Activated CD4-positive, alpha-beta T cell treated with anti-CD3 and anti-CD28 coated beads, Interleukin-2, amount 50 U/mL, for 1 hour (primary cell): ENCODE data around the gene IFT80.

Source experiments
- DNase-seq: peaks from one replicate; pipeline ENCODE4 v3.0.0-alpha.2; 2020

Gene IFT80

DNA sequence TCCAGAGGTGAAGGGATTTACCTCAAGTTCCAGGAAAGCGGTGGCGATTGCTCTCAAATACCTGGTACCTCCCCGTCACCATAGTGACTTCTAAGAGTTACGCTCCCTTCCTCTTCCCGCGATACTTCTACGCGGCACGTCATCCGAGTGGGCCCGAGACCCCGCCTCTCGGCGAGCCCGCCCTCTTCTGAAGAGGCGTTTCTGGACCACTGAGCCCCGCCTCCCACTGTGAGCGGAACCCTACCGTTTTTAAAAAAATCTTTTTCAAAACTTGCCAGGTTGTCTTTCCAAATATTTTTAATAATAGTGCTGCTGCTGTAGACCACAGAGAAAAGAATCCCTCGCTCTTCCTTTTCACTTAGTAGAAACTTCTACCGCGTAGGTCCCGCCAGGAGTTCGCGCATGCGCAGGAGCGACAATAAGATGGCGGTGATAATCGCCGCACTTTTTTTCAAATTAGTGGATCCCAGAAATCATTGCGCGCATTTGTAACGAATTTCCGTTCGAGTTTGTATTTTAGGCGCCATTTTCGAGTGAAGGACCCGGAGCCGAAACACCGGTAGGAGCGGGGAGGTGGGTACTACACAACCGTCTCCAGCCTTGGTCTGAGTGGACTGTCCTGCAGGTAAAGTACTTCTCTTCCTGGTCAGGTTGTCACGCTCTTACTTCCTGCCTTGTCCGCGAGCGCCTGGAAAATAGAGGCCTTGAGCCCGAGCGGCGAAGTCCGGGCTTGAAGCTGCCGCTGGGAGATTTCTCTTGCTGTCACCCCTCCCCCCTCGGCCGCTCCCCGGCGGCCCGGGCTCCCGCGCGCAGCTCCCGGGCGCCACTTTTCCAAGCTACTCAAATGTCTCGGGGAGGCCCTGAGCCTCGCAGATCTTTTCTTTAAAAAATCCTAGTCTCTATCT lies at the start of gene IFT80, which contains the start of gene SMC4:
Gene IFT80, minus strand, starts transcription at position 101 of the 905 bp plus-strand sequence. CDS start 14,625 bp downstream, outside the sequence.
Gene SMC4, plus strand, starts transcription at position 526 of the 905 bp plus-strand sequence. CDS start 1,177 bp downstream, outside the sequence.
- DNase-seq, result peak; percentile 95

DNA sequence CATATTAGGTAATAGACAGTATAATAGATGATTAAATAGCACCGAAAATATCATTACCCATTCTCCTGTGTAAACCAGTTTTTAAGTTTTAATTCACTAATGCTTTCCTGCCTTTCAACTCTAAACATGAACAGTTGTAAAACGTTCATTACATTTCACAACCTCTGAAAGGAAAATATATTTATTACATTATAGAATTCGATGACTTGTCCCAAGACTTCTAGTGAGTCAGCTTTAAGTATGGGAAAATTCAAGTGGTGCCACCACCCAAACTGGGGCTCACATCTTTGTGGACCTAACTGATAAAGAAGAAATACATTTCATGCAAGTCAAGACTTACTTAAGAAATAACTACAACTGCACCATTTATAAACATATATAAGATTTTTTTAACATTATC lies 48.5 kb upstream of the IFT80 start:
- no peak for DNase-seq

DNA sequence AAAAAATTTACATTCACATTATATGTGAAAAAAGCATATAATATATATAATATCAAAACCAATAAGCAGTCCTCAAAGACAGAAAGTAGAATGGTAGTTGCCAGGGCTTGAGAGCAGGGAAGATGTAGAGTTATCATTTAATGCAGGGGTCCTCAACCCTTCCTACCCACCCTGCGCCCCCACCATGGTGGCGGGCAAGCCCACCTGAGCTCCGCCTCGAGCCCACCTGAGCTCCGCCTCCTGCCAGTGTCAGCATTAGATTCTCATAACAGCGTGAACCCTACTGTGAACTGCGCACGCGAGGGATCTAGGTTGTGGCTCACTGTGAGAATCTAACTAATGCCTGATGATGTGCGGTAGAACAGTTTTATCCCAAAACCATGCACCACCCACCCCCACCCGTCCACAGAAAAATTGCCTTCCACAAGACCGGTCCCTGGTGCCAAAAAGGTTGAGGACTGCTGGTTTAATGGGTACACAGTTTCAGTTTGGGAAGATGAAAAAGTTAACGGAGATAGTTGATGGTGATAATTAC lies 47.6 kb upstream of the IFT80 start:
- DNase-seq, result no peak

DNA sequence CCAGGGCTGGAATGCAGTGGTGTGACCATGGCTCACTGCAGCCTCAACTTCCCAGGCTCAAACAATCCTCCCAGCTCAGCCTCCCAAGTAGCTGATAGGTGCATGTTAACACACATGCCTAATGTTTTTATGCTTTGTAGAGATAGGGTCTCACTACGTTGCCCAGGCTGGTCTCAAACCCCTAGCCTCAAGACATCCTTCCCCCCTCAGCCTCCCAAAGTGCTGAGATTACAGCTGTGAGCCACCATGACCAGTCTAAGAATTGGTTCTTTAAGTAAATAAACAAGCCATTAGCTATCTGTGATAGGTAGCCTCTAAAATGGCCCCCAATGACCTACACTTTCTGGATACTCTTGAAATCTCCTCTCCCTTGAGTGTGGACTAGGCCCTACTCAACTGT lies 46.8 kb upstream of the IFT80 start:
- no peak for DNase-seq

DNA sequence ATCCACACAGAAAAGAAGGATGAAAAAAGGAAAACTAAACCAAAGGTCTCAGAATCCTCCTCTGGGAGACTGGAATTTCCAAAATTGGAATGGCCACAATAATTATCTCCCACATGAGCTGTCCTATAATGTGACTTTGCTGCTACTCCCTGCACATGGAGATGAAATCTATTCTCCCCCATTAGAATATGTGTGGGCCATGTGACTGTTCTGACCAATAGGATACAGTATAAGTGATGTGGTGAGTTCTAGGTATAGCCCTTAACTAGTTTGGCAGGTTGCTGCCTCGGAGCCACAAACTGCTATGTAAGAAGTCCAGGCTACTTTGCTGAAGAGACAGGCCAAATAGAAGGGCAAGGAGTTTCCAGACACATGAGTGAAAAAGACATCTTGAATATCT lies 45.4 kb upstream of the IFT80 start:
- DNase-seq, result no peak

DNA sequence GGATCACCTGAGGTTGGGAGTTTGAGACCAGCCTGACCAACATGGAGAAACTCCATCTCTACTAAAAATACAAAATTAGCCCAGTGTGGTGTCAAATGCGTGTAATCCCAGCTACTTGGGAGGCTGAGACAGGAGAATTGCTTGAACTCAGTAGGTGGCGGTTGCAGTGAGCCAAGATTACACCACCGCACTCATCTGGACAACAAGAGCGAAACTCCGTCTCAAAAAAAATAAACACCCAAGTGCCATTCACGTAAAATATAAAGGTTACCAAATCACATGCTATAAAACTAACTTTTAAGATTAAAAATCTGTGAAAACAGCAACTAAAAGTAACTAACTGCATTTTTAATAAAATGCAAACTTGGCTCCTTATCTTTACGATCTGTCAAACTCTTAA lies 41.7 kb upstream of the IFT80 start:
- no peak for DNase-seq

DNA sequence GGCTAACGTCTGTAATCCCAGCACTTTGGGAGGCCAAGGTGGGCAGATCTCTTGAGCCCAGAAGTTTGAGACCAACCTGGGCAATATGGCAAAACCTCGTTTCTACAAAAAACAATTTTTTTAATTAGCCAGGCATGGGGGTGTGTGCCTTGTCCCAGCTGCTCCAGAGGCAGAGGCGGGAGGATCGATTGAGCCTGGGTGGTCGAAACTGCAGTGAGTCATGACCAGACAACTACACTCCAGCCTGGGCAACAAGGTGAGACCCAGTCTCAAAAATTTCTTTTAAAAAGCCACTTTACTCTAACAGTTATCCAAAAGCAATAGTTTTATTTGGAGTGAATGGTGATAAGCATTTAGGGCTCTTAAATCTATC lies 38.0 kb upstream of the IFT80 start:
- no peak for DNase-seq

DNA sequence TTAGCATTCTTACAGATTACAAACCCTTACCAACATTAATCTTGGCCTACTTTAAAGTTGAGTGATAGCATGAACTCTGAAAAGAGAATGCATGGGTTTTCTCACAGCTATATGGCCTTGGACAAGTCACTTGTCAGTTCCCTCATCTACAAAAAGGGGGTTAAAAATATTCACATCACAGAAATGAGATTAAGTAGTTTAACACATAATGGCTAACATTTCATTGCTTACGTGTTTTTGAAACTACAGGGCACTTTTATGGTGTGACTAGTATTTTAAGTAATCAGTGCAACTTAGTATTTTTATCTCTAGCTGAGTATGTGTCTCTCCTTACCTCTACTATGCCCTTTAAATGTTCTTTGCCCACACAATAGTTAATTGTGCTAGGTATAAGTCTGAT lies 36.7 kb upstream of the IFT80 start:
- no peak for DNase-seq

DNA sequence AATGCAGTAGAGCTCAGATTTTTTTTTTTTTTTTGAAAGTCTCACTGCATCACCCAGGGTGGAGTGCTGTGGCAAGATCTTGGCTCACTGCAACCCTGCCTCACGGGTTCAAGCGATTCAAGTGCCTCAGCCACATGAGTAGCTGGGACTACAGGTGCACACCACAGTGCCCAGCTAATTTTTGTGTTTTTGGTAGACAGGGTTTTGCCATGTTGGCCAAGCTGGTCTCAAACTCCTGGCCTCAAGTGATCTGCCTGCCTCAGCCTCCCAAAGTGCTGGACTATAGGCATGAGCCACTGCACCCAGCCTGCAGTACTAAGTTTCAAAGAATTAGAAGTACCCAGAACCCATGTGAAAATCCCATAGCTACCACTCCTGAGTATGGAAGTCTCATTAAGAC lies 36.1 kb upstream of the IFT80 start:
- DNase-seq, result no peak

DNA sequence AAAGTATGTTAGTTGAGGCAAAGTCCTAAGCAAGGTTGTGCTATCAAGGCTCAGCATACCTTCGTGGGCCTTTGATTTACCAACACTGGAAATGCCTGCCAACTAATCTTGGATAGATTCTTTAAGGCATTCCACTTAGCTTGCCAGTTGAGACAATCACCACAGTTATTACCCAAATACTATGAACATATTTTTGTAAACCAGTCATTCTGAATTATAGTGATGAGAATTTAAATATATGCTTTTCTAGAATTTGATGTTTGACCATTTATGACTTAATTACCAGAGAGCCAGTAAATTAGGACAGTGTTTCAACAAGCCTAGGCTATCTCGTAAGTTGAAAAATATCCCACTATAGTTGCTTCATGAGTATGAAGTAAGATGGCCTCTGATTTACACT lies 35.0 kb upstream of the IFT80 start:
- no peak for DNase-seq

DNA sequence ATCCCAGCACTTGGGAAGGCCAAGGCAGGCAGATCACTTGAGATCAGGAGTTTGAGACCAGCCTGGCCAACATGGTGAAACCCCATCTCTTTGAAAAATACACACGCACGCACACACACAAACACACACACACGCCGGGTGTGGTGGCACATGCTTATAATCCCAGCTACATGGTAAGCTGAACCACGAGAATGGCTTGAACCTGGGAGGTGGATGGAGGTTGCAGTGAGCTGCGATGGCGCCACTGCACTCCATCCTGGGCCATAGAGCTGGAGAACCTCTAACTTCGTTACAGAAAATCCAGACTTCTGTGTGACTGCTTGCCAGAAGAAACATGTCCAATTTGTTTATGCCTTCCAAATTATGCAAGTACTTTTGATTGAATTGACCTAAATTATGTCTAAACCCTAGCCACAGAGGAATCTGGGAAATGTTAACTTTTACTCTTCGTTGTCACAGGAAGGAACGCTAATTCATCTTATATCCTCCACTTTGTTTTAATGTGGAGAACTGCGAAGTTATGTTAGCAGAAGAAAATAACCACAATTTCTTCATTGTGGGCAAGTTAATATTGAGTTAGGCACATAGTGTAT lies 28.9 kb upstream of the IFT80 start:
- DNase-seq, result no peak

DNA sequence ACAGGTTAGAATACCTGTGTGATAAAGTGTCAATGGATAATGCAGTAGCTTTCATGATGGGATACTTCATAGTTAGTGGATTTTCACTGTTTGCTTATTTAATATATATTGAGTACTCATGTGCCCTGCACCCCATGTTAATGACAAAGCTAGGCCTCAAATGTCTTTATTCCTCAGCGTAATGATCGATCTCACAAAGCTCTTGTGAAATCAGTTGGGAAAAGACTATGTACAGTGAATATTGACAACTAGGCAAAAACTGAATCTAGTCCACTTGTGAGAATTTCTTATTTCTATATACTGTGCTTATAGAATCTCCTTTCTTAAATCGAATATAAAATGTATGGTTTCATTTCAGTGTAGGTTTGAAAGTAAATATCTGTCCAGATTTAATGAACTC lies 18.3 kb upstream of the IFT80 start:
- no peak for DNase-seq

DNA sequence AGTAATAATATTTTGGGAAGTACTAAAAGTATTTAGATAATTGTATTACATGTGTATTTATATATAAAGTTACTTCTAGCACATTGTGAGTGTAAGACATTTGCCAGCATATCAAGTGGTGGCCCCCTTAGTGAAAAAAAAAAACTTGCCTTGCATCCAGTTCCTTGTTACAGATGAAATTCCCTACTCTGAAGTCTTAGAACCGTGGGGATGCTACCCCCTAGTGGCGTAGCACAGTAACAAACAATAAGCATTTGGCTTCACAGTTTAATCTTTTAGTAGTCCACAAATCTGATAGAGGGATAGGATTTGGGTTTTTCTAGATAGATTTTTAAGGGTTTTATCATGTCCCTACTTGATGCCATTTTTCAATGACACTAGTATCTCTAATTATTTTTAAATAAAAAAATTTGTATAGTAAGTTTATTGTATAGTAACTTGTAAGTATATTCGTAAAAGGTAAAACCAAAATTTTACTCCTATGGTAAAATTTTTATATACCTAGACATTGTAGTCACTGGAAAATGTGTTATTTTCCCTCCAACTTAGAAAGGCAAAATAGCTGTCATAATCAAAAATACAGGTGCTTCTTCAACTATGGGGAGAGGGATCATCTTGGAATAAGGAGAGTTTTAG lies 14.7 kb upstream of the IFT80 start:
- DNase-seq, result peak; percentile 56

DNA sequence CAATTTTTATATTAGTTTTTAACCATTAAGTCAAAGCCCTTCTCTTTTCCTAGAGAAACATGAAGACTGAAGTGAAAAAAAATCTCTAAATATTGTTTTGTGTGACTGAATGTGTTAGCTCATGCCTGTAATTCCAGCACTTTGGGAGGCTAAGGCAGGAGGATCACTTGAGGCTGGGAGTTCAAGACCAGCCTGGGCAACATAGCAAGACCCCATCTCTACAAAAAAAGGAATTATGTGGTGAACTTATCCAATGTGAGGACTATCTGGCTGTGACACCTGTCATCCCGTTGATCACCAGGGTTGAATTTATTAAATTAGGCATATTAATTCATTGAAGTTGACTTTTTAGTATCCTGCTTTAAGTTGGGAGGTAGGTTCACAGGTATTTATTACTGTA lies 13.5 kb upstream of the IFT80 start:
- no peak for DNase-seq

DNA sequence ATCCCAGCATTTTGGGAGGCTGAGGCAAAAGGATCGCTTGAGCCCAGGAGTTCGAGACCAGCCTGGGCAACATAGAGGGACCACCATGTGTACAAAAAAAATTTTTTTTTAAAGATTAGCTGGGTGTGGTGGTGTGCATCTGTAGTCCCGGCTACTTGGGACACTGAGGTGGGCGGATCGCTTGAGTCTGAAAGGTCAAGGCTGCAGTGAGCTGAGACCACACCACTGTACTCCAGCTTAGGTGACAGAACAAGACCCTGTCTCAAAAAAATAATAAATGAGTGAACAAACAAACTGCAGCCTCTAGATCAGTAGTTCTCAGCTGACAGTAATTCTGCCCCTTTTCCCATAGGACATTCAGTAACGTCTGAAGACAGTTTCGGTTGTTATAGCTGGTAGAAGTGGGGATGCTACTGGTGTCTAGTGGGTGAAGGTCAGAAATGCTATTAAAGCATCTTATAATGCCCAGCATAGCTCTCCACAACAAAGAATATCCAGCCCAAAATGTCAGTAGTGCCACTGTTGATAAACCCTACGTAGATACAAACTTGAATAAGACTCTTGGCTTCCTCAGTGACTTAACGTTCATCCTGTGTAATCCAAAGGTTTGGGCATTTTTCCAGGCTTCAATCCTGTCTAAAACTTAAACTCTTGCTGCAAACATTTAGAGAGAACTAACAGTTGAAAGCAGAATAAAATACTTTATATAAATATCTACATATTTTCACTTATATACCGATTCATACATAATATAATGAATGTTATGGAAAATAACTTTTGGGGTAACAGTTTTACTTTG lies 11.0 kb upstream of the IFT80 start:
- DNase-seq, result no peak

DNA sequence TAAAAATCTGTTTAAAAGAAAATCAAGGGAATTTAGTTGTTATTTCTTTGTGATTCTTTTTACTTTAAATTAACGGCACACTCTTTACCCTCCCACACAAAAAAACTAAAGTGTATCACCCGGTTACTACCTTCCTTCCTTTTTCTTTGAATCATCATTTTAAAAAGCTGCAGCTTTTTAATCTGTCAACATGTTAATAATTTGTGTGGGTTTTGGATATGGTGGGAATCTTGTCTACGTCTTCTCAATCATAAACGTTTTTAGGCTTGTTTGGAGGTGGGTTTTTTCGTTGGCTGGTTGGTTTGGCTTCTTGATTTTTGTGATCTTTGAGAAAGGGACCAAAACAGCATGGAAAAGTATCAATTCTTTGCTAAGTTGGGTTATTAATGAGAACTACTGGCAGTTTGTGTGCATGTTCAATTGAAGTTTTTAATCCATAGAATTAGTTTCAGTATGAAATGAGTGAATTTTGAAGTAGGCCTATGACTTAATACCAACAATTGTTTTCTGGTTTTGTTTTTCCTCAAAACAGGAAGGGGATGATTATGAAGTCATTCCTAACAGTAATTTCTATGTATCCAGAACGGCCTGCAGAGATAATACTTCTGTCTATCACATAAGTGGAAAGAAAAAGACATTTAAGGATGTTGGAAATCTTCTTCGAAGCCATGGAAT lies 4.9 kb upstream of the IFT80 start:
- no peak for DNase-seq

DNA sequence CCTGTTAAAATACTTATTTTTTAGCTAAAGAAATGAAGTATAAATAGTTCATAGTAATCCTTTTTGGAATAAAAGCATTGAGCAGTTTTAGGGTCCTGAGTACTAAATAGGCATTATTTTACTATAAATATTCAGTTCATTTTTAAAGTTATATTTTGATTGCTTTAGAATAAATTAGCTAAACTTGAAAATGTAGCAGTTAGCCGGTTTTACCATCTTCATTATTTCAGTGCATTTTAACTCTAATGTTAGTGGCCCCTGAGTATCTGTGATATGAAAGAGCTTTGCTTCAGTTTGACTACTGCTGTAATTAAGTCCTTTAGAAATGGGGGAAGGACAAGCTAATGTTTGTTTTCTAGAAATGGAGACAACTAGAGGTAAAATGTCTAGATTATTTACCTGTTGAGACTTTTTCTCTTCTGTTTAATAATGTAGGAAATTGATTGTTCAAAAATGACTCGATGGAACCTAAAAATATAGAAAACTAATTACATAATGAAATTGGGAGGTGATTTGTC lies 4.1 kb upstream of the IFT80 start:
- DNase-seq, result no peak

DNA sequence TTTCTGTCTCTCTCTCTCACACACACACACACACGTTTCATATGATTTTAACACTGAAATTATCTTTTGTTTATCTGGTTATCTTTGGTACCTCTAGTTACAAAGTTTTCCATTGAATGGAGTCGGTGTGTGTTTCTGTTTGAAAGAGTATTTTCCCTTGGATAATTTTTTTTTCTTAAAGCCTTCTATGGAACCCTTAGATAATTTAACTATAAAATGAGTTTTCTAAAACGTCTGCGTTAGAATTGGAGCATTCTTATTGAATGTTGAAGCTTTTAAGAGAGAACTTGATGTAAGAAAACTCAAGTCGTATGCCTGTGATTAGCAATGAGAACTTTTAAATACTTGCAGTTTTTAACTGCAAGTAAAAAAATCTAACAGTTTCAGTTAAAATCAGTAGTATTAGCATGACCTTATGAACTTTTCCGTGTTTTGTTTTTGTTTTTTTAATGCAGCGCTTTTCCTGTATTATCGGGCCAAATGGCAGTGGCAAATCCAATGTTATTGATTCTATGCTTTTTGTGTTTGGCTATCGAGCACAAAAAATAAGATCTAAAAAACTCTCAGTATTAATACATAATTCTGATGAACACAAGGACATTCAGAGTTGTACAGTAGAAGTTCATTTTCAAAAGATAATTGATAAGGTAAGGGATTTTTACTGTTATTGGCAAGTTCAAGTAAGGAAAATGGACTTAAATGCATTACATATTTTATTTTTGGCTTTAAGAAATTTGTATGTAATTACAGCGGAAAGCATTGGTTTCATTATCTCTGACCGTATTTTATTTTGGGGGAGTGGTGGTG lies 3.4 kb upstream of the IFT80 start:
- no peak for DNase-seq

DNA sequence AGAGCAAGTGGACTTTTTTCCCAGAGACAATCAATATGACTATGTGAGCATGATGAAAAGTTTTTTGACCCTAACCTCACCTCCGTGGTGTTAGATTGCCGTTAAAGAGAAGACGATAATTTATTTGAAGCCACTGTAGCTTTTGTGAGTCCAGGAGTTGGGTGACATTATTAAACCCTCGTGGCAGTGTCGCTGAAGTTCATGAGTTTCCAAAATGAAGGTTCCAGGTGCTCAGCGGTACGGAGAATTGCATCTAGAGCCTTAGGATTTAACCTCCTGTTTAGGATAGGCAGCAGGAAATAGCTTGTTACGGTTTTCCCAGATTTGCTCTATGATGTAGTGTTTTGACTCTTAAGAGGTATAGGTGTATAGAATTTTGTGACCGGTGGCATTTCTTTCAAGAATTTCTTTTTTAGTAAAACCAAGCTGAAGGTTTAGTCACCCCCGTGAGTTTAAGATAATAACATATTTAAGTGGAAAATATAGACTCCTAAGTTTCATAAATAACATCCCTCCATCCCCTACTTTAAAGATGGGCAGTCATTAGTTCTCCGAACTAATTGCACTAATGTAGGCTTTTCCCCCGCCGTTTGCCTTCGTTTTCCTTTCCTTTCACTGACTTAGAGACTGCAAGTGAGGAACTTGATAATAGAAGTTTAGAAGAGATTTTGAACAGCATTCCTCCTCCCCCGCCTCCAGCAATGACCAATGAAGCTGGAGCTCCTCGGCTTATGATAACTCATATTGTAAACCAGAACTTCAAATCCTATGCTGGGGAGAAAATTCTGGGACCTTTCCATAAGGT lies 2.5 kb upstream of the IFT80 start:
- DNase-seq, result no peak

DNA sequence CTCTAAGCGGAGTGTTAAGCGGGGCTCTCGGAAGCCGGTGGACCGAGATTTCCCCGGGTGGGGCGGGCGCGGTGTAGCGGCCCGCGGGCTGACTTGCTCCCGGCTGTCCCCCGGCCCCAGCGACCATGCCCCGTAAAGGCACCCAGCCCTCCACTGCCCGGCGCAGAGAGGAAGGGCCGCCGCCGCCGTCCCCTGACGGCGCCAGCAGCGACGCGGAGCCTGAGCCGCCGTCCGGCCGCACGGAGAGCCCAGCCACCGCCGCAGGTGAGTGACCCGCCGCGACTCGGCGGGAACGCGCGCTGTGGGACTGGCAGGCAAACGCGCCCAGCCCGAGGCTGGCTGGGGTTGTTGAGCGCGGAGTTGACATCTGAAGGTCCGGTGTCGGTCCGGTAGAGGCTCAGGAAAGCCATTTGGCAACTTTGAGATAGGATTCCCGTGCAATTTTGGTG lies 1.7 kb upstream of the IFT80 start:
- no peak for DNase-seq
